ENCODE measurements around the gene PHF21B.

The PHF21B gene

GRCh38 chr22:44892803-44893730 lies 116.7 kb downstream of the PHF21B start:
- no peak for DNase-seq (ENCODE audit: low read depth)

GRCh38 chr22:44892243-44892642 lies 117.6 kb downstream of the PHF21B start:
- DNase-seq (ENCODE audit: low read depth): no peak

GRCh38 chr22:44891791-44892190 lies 118.0 kb downstream of the PHF21B start:
- no peak for DNase-seq (ENCODE audit: low read depth)

GRCh38 chr22:44891293-44891747 lies 118.5 kb downstream of the PHF21B start:
- no peak for DNase-seq (ENCODE audit: low read depth)

GRCh38 chr22:44890416-44891292 lies 119.2 kb downstream of the PHF21B start:
- DNase-seq (ENCODE audit: low read depth): no peak

GRCh38 chr22:44889255-44889878 lies 120.4 kb downstream of the PHF21B start:
- no peak for DNase-seq (ENCODE audit: low read depth)

GRCh38 chr22:44888491-44889254 lies 121.1 kb downstream of the PHF21B start:
- DNase-seq (ENCODE audit: low read depth): no peak

GRCh38 chr22:44887941-44888366 lies 121.9 kb downstream of the PHF21B start:
- DNase-seq (ENCODE audit: low read depth): no peak

GRCh38 chr22:44885806-44886360 lies 123.9 kb downstream of the PHF21B start:
- no peak for DNase-seq (ENCODE audit: low read depth)

GRCh38 chr22:44884968-44885805 lies 124.6 kb downstream of the PHF21B start:
- no peak for DNase-seq (ENCODE audit: low read depth)

GRCh38 chr22:44884562-44884961 lies 125.2 kb downstream of the PHF21B start:
- no peak for DNase-seq (ENCODE audit: low read depth)

- DNase-seq (ENCODE audit: low read depth): no peak
These were observed 126.8 kb downstream of the PHF21B start for GRCh38 chr22:44883011-44883421.

- DNase-seq (ENCODE audit: low read depth): no peak
These were observed 127.4 kb downstream of the PHF21B start for GRCh38 chr22:44882226-44882905.

- DNase-seq (ENCODE audit: low read depth): no peak
These were observed 128.2 kb downstream of the PHF21B start for GRCh38 chr22:44881624-44882023.

- DNase-seq (ENCODE audit: low read depth): no peak
These were observed 129.1 kb downstream of the PHF21B start for GRCh38 chr22:44880610-44881290.

- DNase-seq (ENCODE audit: low read depth): no peak
These were observed 130.5 kb downstream of the PHF21B start for GRCh38 chr22:44879301-44879680.

GRCh38 chr22:44878483-44879300 lies 131.1 kb downstream of the PHF21B start:
- DNase-seq (ENCODE audit: low read depth): no peak

- no peak for DNase-seq (ENCODE audit: low read depth)
These were observed 132.9 kb downstream of the PHF21B start for GRCh38 chr22:44876921-44877320.
